Transverse colon (tissue), 4 donors: Measurements from ENCODE around the gene ACP2. TPM values are rescaled to one million over a fixed set of nuclear protein-coding genes. Genes with fewer than 3 reads are reported as not detected.

ENCODE experiments used
- DNase-seq: peaks from one replicate; pipeline ENCODE4 v3.0.0-alpha.2; 2019
- H3K27ac ChIP-seq, 4 donors: fragments of 200-600 bp; sonication (generic); 2 replicates each; pipeline ENCODE4 v1.5.1; 2016 to 2018; ENCODE audit warnings: inconsistent platforms in 4 of 4
- H3K27me3 ChIP-seq: fragments of 200-600 bp; sonication (generic); 2 replicates; pipeline ENCODE4 v1.5.1; 2017; ENCODE audit warnings: inconsistent platforms
- H3K36me3 ChIP-seq, 4 donors: fragments of 200-600 bp; sonication (generic); 2 replicates each; pipeline ENCODE4 v1.5.1; 2017 to 2019; ENCODE audit warnings: inconsistent platforms in 4 of 4
- H3K4me1 ChIP-seq, 4 donors: fragments of 200-600 bp; sonication (generic); 2 replicates each; pipeline ENCODE4 v1.5.1; 2017 to 2020; ENCODE audit warnings: inconsistent platforms in 4 of 4
- H3K4me3 ChIP-seq, 4 donors: fragments of 200-600 bp; sonication (generic); 1 replicate in 1 of 4; 2 replicates in 3 of 4; pipeline versions ENCODE4 v1.5.1 to v1.6.1; 2017 to 2019; ENCODE audit warnings: inconsistent platforms in 4 of 4
- H3K9me3 ChIP-seq, 2 donors: fragments of 200-600 bp; sonication (generic); 2 replicates each; pipeline ENCODE4 v1.5.1; 2017 to 2019; ENCODE audit warnings: inconsistent platforms in 2 of 2
- CTCF ChIP-seq, 5 experiments: fragments of 200-600 bp in 3 of 5; fragments of 450-650 bp in 2 of 5; sonication (generic) in 3 of 5; IDR thresholded peaks; 1 replicate in 2 of 5; 2 replicates in 3 of 5; pipeline ENCODE4 v1.5.1; 2016 to 2017; ENCODE audit warnings: antibody characterized with exemption in 5 of 5, inconsistent platforms in 3 of 5, mild to moderate bottlenecking in 2 of 5, moderate library complexity in 1 of 5
- EP300 ChIP-seq: sonication (generic); formaldehyde crosslinking; IDR thresholded peaks from one replicate; pipeline ENCODE4 v1.6.1; 2017; ENCODE audit warnings: antibody characterized with exemption, low read depth
- POLR2A ChIP-seq: fragments of 450-650 bp; IDR thresholded peaks from one replicate; pipeline ENCODE4 v1.6.1; 2016; ENCODE audit warnings: antibody characterized with exemption, mild to moderate bottlenecking, moderate library complexity
- POLR2AphosphoS5 ChIP-seq, 3 donors: sonication (generic); formaldehyde crosslinking; IDR thresholded peaks; one replicate each; pipeline ENCODE4 v1.6.1; 2016; ENCODE audit warnings: antibody characterized with exemption in 3 of 3
- WGBS, 2 donors: methylation state at CpG; one replicate each; pipeline ENCODE4 v1.1.5; 2018; ENCODE audit warnings: low coverage in 1 of 2; 5-methylcytosine and 5-hydroxymethylcytosine counted together
- in situ Hi-C, 4 donors: fragments of 200-750 bp; cut with MboI; loops; one replicate each; pipeline versions ENCODE4 v1.15.0 to v1.15.1; 2017; ENCODE audit warnings: low sequenced_read_pairs in 3 of 4, low pct_ligation_motif_present in 1 of 4, low pct_unique_long_range_greater_than_20kb in 1 of 4
- intact Hi-C: fragments of 100-400 bp; cut with DNase I; formaldehyde crosslinking; loops from one replicate; pipeline ENCODE4 v1.15.1; 2023; ENCODE audit warnings: low total_unique reads
- total RNA-seq, 4 donors: library from RNA; depleted of rRNA; stranded (reverse); fragments of >200 nt; gene quantifications; one replicate each; pipeline ENCODE4 v1.1.0, GENCODE V29; 2016

Gene ACP2
- total RNA-seq, 4 donors from 2014 or later, result 66.3 to 120 (median 88.9) TPM

DNA sequence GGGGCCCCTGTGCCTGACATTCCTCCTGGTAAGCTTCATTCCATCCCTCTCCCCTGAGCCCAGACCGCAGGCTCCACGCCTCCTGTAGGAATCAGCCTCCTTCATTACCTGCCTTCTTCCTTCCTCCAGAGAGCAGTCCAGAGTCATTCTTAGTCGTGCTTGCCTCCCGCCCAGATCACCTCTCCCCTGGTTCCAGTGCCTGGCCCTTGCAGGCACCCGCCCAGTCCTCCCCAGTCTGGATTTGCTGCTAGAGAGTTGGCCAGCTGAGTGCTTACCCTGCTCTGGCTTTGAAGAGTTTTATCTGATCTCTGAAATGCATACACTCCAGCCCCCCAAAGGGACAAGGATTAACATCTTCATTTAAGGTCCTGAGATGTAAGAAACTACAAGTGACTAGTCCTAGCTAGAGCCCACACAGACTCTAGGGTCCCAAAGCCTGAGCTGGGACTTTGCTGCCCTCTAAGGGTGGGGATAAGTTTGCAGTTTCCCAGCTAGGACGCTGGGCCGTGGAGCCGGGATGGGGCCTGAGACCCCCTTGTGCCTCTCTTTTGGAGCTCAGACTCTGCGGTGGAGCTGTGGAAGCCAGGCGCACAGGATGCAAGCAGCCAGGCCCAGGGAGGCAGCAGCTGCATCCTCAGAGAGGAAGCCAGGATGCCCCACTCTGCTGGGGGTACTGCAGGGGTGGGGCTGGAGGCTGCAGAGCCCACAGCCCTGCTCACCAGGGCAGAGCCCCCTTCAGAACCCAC is 10.8 kb upstream of the ACP2 start:
- peak overlapping the region in 1 of 4 donors; percentile 41 for H3K4me3 ChIP-seq
- peak overlapping the region; percentile 73 to 88 (median 82) for H3K27ac ChIP-seq
- DNase-seq, result peak; percentile 83
- TF ChIP-seq POLR2AphosphoS5 (IDR thresholded peaks at IDR 0.05) (peak in 2 of 3 donors; percentile 41 to 73), POLR2A (peak; percentile 52), CTCF (IDR thresholded peaks at IDR 0.05) (peak; percentile 55 to 84 (median 60)), EP300 (no peak)
- H3K9me3 ChIP-seq, result no peaks in the 10 kb centered on the region
- in situ Hi-C loops (loop anchor here in 1 of 4 donors (5.0 kb wide), 1 partner anchor 82 kb away; the partner anchor contains the start of gene ARFGAP2), intact Hi-C loops (no loop called here)
- H3K27me3 ChIP-seq, result no peaks in the 10 kb centered on the region
- no peaks in the 10 kb centered on the region for H3K36me3 ChIP-seq
- WGBS, 2 donors, result 28% methylated on average over 10 of the region's 10 CpGs; no CpG with 5 or more reads in 1 of the 2 donors
- H3K4me1 ChIP-seq, result peaks cover 16 to 53% (median 46%) of the 10 kb centered on the region in 4 donors

GRCh38 chr11:47258317-47258902 is 9.8 kb upstream of the ACP2 start:
- Histone ChIP-seq H3K4me3 (peak overlapping the region; percentile 9 to 41 (median 15)), H3K27ac (peak overlapping the region; percentile 73 to 88 (median 82)), H3K4me1 (peaks cover 24 to 63% (median 53%) of the 10 kb centered on the region in 4 donors), H3K36me3 (no peaks in the 10 kb centered on the region), H3K9me3 (no peaks in the 10 kb centered on the region), H3K27me3 (no peaks in the 10 kb centered on the region)
- no peak for DNase-seq
- 67 to 68% methylated on average over 4 to 11 of the region's 11 CpGs for WGBS, 2 donors
- intact Hi-C loops, result no loop called here
- TF ChIP-seq POLR2AphosphoS5 (IDR thresholded peaks at IDR 0.05) (no peak), EP300 (no peak), POLR2A (no peak), CTCF (IDR thresholded peaks at IDR 0.05) (no peak)
- in situ Hi-C loops, result loop anchor here in 1 of 4 donors (5.0 kb wide), 1 partner anchor 81 kb away; the partner anchor contains the start of gene ARFGAP2

DNA sequence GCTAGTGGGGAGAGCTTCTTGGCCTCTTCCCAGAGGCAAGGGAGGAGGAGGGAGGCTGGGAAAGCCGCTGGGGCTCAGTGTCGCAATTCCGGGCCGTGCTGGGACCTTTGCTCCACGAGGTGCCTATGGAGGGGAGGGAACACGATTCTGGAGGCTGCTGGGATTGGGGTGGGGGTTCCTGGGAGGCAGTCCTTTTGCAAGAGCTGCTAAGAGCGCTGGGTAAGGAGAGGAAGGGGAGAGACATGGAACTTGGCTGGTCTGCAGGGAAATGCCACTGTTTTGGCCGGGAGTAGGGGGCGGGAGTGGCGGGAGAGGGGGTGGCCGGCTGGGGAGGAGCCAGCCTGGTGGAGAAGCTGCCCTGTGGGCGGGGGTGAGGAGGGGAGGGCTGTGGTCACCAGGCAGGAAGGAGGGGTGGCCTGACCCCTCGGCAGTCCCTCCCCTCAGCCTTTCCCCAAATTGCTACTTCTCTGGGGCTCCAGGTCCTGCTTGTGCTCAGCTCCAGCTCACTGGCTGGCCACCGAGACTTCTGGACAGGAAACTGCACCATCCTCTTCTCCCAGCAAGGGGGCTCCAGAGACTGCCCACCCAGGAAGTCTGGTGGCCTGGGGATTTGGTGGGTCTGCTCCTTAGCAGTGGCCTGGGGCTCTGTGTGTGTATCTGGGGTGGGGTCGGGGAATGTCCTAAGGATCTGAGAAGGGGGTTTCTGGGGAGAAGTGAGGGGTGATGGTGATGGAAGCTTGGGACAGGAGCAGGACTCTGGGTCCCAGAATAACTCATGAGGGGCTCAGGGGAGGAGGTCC is 9.1 kb upstream of the ACP2 start, which contains the start of gene NR1H3:
Gene NR1H3 (plus strand): TSS at position 480 of the 800 bp plus-strand sequence. CDS start 1,221 bp downstream, outside the sequence.
- WGBS, 2 donors, result 12% methylated on average over 15 of the region's 15 CpGs; no CpG with 5 or more reads in 1 of the 2 donors
- Histone ChIP-seq H3K4me1 (peaks cover 26 to 67% (median 54%) of the 10 kb centered on the region in 4 donors), H3K27me3 (no peaks in the 10 kb centered on the region), H3K9me3 (no peaks in the 10 kb centered on the region), H3K27ac (peak within 1 kb of the TSS; percentile 73 to 88 (median 82)), H3K4me3 (peak within 1 kb of the TSS; percentile 11 to 41 (median 16)), H3K36me3 (no peaks in the 10 kb centered on the region)
- TF ChIP-seq POLR2AphosphoS5 (IDR thresholded peaks at IDR 0.05), result peak in 2 of 3 donors; percentile 32 to 54
- no peak for TF ChIP-seq EP300
- TF ChIP-seq CTCF (IDR thresholded peaks at IDR 0.05), result peak; percentile 45 to 63 (median 60)
- peak; percentile 24 for TF ChIP-seq POLR2A
- intact Hi-C loops, result no loop called here
- peak; percentile 82 for DNase-seq
- in situ Hi-C loops, result loop anchor here in 1 of 4 donors (5.0 kb wide), 1 partner anchor 80 kb away; the partner anchor contains the start of gene ARFGAP2
